Fibroblast of peridontal ligament (primary cell): ENCODE measurements around the gene DNAH17.
A peak's percentile ranks its signal among the peaks of the same experiment; 100 is the strongest.

ENCODE experiments used
- DNase-seq: peaks from one replicate; pipeline ENCODE4 v3.0.0-alpha.2; 2010; ENCODE audit errors: extremely low read depth

The DNAH17 gene

GRCh38 chr17:78572239-78573205, 4.7 kb downstream of the DNAH17 start:
- no peak for DNase-seq

GRCh38 chr17:78571329-78571728, 5.9 kb downstream of the DNAH17 start:
- no peak for DNase-seq

GRCh38 chr17:78568494-78569115, 8.6 kb downstream of the DNAH17 start:
- no peak for DNase-seq

- no peak for DNase-seq
These were observed 9.2 kb downstream of the DNAH17 start for GRCh38 chr17:78567991-78568390.

- DNase-seq, result no peak
These were observed 10.2 kb downstream of the DNAH17 start for GRCh38 chr17:78566947-78567346.

- DNase-seq, result no peak
These were observed 13.7 kb downstream of the DNAH17 start for GRCh38 chr17:78563189-78564145.

GRCh38 chr17:78562734-78563133, 14.5 kb downstream of the DNAH17 start:
- no peak for DNase-seq

GRCh38 chr17:78561166-78561565, 16.0 kb downstream of the DNAH17 start:
- no peak for DNase-seq

- DNase-seq, result no peak
These were observed 16.5 kb downstream of the DNAH17 start for GRCh38 chr17:78560731-78561130.

- DNase-seq, result no peak
These were observed 17.3 kb downstream of the DNAH17 start for GRCh38 chr17:78559749-78560368.

- DNase-seq, result no peak
These were observed 18.2 kb downstream of the DNAH17 start for GRCh38 chr17:78558989-78559388.

GRCh38 chr17:78558181-78558850, 18.9 kb downstream of the DNAH17 start:
- no peak for DNase-seq

GRCh38 chr17:78557598-78558039, 19.6 kb downstream of the DNAH17 start:
- DNase-seq, result peak; percentile 38

- DNase-seq, result no peak
These were observed 20.4 kb downstream of the DNAH17 start for GRCh38 chr17:78556812-78557211.

- no peak for DNase-seq
These were observed 21.3 kb downstream of the DNAH17 start for GRCh38 chr17:78555746-78556401.

- DNase-seq, result no peak
These were observed 26.7 kb downstream of the DNAH17 start for GRCh38 chr17:78550464-78550863.

- DNase-seq, result no peak
These were observed 28.5 kb downstream of the DNAH17 start for GRCh38 chr17:78548725-78549124.

GRCh38 chr17:78547035-78547434, 30.2 kb downstream of the DNAH17 start:
- no peak for DNase-seq

- no peak for DNase-seq
These were observed 30.7 kb downstream of the DNAH17 start for GRCh38 chr17:78546476-78546875.
